ENCODE data around the gene MCM8.

The MCM8 gene

DNA sequence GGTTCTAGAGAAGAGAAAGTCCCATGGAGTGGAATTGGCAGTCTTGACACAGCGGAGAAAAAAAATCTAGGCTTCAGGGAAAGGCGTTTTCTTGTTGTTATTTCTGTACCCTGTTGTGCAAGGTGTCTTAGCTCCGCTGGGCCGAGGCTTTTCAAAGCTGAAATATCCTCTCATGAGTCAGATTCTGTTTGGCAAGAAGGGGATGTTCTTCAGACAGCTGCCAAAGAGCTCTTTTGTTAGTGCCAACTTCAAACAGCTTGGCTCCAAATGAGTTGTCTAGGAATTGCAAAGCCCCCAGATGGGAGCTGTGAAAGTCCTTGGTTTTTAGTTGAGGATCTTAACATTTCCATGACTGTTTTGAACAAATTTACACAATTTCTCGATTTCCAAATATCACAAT, 57.8 kb downstream of the MCM8 start:
- TF ChIP-seq, protein P1, sequence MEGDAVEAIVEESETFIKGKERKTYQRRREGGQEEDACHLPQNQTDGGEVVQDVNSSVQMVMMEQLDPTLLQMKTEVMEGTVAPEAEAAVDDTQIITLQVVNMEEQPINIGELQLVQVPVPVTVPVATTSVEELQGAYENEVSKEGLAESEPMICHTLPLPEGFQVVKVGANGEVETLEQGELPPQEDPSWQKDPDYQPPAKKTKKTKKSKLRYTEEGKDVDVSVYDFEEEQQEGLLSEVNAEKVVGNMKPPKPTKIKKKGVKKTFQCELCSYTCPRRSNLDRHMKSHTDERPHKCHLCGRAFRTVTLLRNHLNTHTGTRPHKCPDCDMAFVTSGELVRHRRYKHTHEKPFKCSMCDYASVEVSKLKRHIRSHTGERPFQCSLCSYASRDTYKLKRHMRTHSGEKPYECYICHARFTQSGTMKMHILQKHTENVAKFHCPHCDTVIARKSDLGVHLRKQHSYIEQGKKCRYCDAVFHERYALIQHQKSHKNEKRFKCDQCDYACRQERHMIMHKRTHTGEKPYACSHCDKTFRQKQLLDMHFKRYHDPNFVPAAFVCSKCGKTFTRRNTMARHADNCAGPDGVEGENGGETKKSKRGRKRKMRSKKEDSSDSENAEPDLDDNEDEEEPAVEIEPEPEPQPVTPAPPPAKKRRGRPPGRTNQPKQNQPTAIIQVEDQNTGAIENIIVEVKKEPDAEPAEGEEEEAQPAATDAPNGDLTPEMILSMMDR (IDR thresholded peaks at IDR 0.05; ENCODE audit: low read length): no peak
- TF ChIP-seq EZH2 (optimal IDR thresholded peaks at IDR 0.05; ENCODE audit: low read depth, low read length): no peak
- TF ChIP-seq EZH2phosphoT487 (IDR thresholded peaks at IDR 0.05; ENCODE audit: low read length): no peak
- Histone ChIP-seq H3K4me3 (ENCODE audit: low read length) (no peak overlapping the region), H3K9me2 (replicated peaks; ENCODE audit: insufficient read depth, low read length) (no peaks in the 10 kb centered on the region), H3K4me2 (ENCODE audit: low read depth, low read length) (peak overlapping the region; percentile 82; the same call in 1 of the 2 replicates), H3K9me3 (replicated peaks; ENCODE audit: insufficient read depth, low read length) (no peaks in the 10 kb centered on the region), H3K36me3 (replicated peaks; ENCODE audit: insufficient read depth, low read length) (peaks cover 9% of the 10 kb centered on the region; the same call in 1 of the 2 replicates), H2AFZ (ENCODE audit: low read length) (no peak overlapping the region), H3K4me1 (ENCODE audit: low read length) (peaks cover 12% of the 10 kb centered on the region; the same call in 1 of the 2 replicates), H3K27ac (ENCODE audit: low read length) (no peak overlapping the region), H3K27me3 (replicated peaks; ENCODE audit: insufficient read depth, low read length) (no peaks in the 10 kb centered on the region), H3F3A (ENCODE audit: insufficient read depth, low read length) (peaks cover 10% of the 10 kb centered on the region), H3K79me2 (ENCODE audit: low read length) (peaks cover 51% of the 10 kb centered on the region), H3K9ac (ENCODE audit: low read length) (no peak overlapping the region), H4K20me1 (ENCODE audit: insufficient read depth, low read length) (no peaks in the 10 kb centered on the region)
- DNase-seq: no peak

- Histone ChIP-seq H3K27me3 (replicated peaks; ENCODE audit: insufficient read depth, low read length) (no peaks in the 10 kb centered on the region), H3F3A (ENCODE audit: insufficient read depth, low read length) (no peaks in the 10 kb centered on the region; the same call in 1 of the 2 replicates), H2AFZ (ENCODE audit: low read length) (no peak overlapping the region), H3K4me1 (ENCODE audit: low read length) (peaks cover 12% of the 10 kb centered on the region; the same call in 1 of the 2 replicates), H3K9me2 (replicated peaks; ENCODE audit: insufficient read depth, low read length) (no peaks in the 10 kb centered on the region), H4K20me1 (ENCODE audit: insufficient read depth, low read length) (no peaks in the 10 kb centered on the region), H3K79me2 (ENCODE audit: low read length) (peaks cover 57% of the 10 kb centered on the region), H3K4me2 (ENCODE audit: low read depth, low read length) (no peak overlapping the region), H3K36me3 (replicated peaks; ENCODE audit: insufficient read depth, low read length) (peaks cover 13% of the 10 kb centered on the region; the same call in 1 of the 2 replicates), H3K9me3 (replicated peaks; ENCODE audit: insufficient read depth, low read length) (no peaks in the 10 kb centered on the region), H3K9ac (ENCODE audit: low read length) (no peak overlapping the region), H3K4me3 (ENCODE audit: low read length) (no peak overlapping the region), H3K27ac (ENCODE audit: low read length) (no peak overlapping the region)
- no peak for DNase-seq
- TF ChIP-seq EZH2phosphoT487 (IDR thresholded peaks at IDR 0.05; ENCODE audit: low read length): no peak
Measured at GRCh38 chr20:6012179-6012578, 61.7 kb downstream of the MCM8 start.

- no peak overlapping the region for H3K9ac ChIP-seq (ENCODE audit: low read length)
- H3K9me2 ChIP-seq (replicated peaks; ENCODE audit: insufficient read depth, low read length): no peaks in the 10 kb centered on the region
- TF ChIP-seq EZH2phosphoT487 (IDR thresholded peaks at IDR 0.05; ENCODE audit: low read length) (no peak), EZH2 (optimal IDR thresholded peaks at IDR 0.05; ENCODE audit: low read depth, low read length) (no peak)
- TF ChIP-seq, protein P1 (IDR thresholded peaks at IDR 0.05; ENCODE audit: low read length): no peak
- H3K27me3 ChIP-seq (replicated peaks; ENCODE audit: insufficient read depth, low read length): no peaks in the 10 kb centered on the region
- H3K79me2 ChIP-seq (ENCODE audit: low read length): peaks cover 52% of the 10 kb centered on the region
- no peak for DNase-seq
- no peak overlapping the region for H3K4me2 ChIP-seq (ENCODE audit: low read depth, low read length)
- H3K27ac ChIP-seq (ENCODE audit: low read length): no peak overlapping the region
- H3K4me3 ChIP-seq (ENCODE audit: low read length): no peak overlapping the region
- no peaks in the 10 kb centered on the region for H3K4me1 ChIP-seq (ENCODE audit: low read length)
- no peaks in the 10 kb centered on the region for H3K9me3 ChIP-seq (replicated peaks; ENCODE audit: insufficient read depth, low read length)
- H3F3A ChIP-seq (ENCODE audit: insufficient read depth, low read length): no peaks in the 10 kb centered on the region; the same call in 1 of the 2 replicates
- no peaks in the 10 kb centered on the region for H4K20me1 ChIP-seq (ENCODE audit: insufficient read depth, low read length)
- H3K36me3 ChIP-seq (replicated peaks; ENCODE audit: insufficient read depth, low read length): peaks cover 13% of the 10 kb centered on the region; the same call in 1 of the 2 replicates
- H2AFZ ChIP-seq (ENCODE audit: low read length): no peak overlapping the region
Measured at GRCh38 chr20:6014017-6014416, 63.6 kb downstream of the MCM8 start.

GRCh38 chr20:6014957-6015356, 64.5 kb downstream of the MCM8 start:
- no peak overlapping the region for H3K27ac ChIP-seq (ENCODE audit: low read length)
- H4K20me1 ChIP-seq (ENCODE audit: insufficient read depth, low read length): no peaks in the 10 kb centered on the region
- H3K4me1 ChIP-seq (ENCODE audit: low read length): no peaks in the 10 kb centered on the region
- peaks cover 50% of the 10 kb centered on the region for H3K79me2 ChIP-seq (ENCODE audit: low read length)
- no peak for DNase-seq
- no peaks in the 10 kb centered on the region; the same call in 1 of the 2 replicates for H3F3A ChIP-seq (ENCODE audit: insufficient read depth, low read length)
- TF ChIP-seq EZH2phosphoT487 (IDR thresholded peaks at IDR 0.05; ENCODE audit: low read length) (no peak), EZH2 (optimal IDR thresholded peaks at IDR 0.05; ENCODE audit: low read depth, low read length) (no peak)
- TF ChIP-seq, protein P1 (IDR thresholded peaks at IDR 0.05; ENCODE audit: low read length): no peak
- H2AFZ ChIP-seq (ENCODE audit: low read length): no peak overlapping the region
- no peaks in the 10 kb centered on the region for H3K9me3 ChIP-seq (replicated peaks; ENCODE audit: insufficient read depth, low read length)
- H3K27me3 ChIP-seq (replicated peaks; ENCODE audit: insufficient read depth, low read length): no peaks in the 10 kb centered on the region
- H3K9ac ChIP-seq (ENCODE audit: low read length): no peak overlapping the region
- H3K4me3 ChIP-seq (ENCODE audit: low read length): no peak overlapping the region
- H3K36me3 ChIP-seq (replicated peaks; ENCODE audit: insufficient read depth, low read length): peaks cover 13% of the 10 kb centered on the region; the same call in 1 of the 2 replicates
- no peaks in the 10 kb centered on the region for H3K9me2 ChIP-seq (replicated peaks; ENCODE audit: insufficient read depth, low read length)
- no peak overlapping the region for H3K4me2 ChIP-seq (ENCODE audit: low read depth, low read length)
